Panc1 (cell line): Measurements from ENCODE around the gene HMGB1. TPM values are rescaled to one million over a fixed set of nuclear protein-coding genes. Genes with fewer than 3 reads are reported as not detected.

Source experiments
- ATAC-seq: fragments of 200-7000 bp; cut with Tn5 transposase; 2 replicates; pipeline ENCODE4 v1.9.1; 2020; ENCODE audit warnings: mild to moderate bottlenecking, moderate library complexity
- BruUV-seq: library from RNA; stranded (reverse); fragments of 400-500 nt; replicated peaks from 2 replicates; lab custom pipeline; 2021; lab: Mats Ljungman, UMichigan
- CTCF ChIA-PET: fragments of 300-600 bp; sonication (Branson Sonifier 250); formaldehyde crosslinking; loops from one replicate; lab custom pipeline; 2022; ENCODE audit warnings: antibody characterized with exemption; lab: Charles Lee
- POLR2A ChIA-PET: fragments of 300-600 bp; sonication (Branson Sonifier 250); formaldehyde crosslinking; loops from one replicate; lab custom pipeline; 2022; ENCODE audit warnings: antibody characterized with exemption; lab: Charles Lee
- DNase-seq: peaks from one replicate; pipeline ENCODE4 v3.0.0-alpha.2; 2010; ENCODE audit warnings: low read depth, low spot score
- H3K27ac ChIP-seq: 2 replicates; pipeline ENCODE4 v1.5.1; 2011; ENCODE audit warnings: mild to moderate bottlenecking, low read length, inconsistent platforms
- H3K27me3 ChIP-seq: fragments of 200-500 bp; sonication (Bioruptor generic); 2 replicates; pipeline ENCODE4 v1.6.0; 2014; ENCODE audit warnings: low read length, inconsistent platforms; ENCODE audit not compliant: control insufficient read depth, insufficient read depth
- H3K36me3 ChIP-seq: fragments of 200-500 bp; sonication (Bioruptor generic); 2 replicates; pipeline ENCODE4 v1.5.1; 2014; ENCODE audit warnings: inconsistent platforms, mild to moderate bottlenecking, low read length, moderate library complexity; ENCODE audit not compliant: control insufficient read depth, insufficient read depth
- H3K4me1 ChIP-seq: 2 replicates; pipeline ENCODE4 v1.5.1; 2011; ENCODE audit warnings: inconsistent platforms, mild to moderate bottlenecking, low read length, moderate library complexity; ENCODE audit not compliant: control insufficient read depth, insufficient read depth
- H3K4me3 ChIP-seq, 2 experiments: 2 replicates each; pipeline ENCODE4 v1.5.1; 2011 to 2012; ENCODE audit warnings: low read depth in 2 of 2, low read length in 2 of 2, mild to moderate bottlenecking in 2 of 2, inconsistent platforms in 1 of 2, moderate library complexity in 1 of 2
- H3K9me3 ChIP-seq: fragments of 200-500 bp; sonication (Bioruptor generic); 2 replicates; pipeline ENCODE4 v1.5.1; 2014; ENCODE audit warnings: low read depth, mild to moderate bottlenecking, inconsistent platforms, low read length, moderate library complexity; ENCODE audit not compliant: control insufficient read depth, insufficient read depth
- CTCF ChIP-seq: fragments of 450-650 bp; IDR thresholded peaks from 2 replicates; pipeline ENCODE4 v1.5.1; 2017; ENCODE audit warnings: mild to moderate bottlenecking
- POLR2AphosphoS5 ChIP-seq: IDR thresholded peaks from 2 replicates; pipeline ENCODE4 v1.6.1; 2012; ENCODE audit warnings: mild to moderate bottlenecking, low read depth, low read length, moderate library complexity
- REST ChIP-seq, 2 experiments: IDR thresholded peaks; 2 replicates each; pipeline ENCODE4 v1.6.1; 2011 to 2012; ENCODE audit warnings: low read depth in 2 of 2, control low read depth in 1 of 2, low read length in 1 of 2, mild to moderate bottlenecking in 1 of 2, moderate library complexity in 1 of 2; ENCODE audit not compliant: insufficient read depth in 1 of 2
- SIN3A ChIP-seq: IDR thresholded peaks from 2 replicates; pipeline ENCODE4 v1.6.1; 2012; ENCODE audit warnings: low read depth, mild to moderate bottlenecking, low read length, moderate library complexity, borderline replicate concordance; ENCODE audit not compliant: insufficient read depth
- TCF7L2 ChIP-seq: IDR thresholded peaks from 2 replicates; pipeline ENCODE4 v1.6.1; 2011; ENCODE audit warnings: mild to moderate bottlenecking, low read depth, low read length, inconsistent platforms
- in situ Hi-C: cut with HindIII; loops from 2 replicates; pipeline ENCODE4 v1.10.0; 2016; ENCODE audit warnings: low sequenced_read_pairs, low pct_unique_long_range_greater_than_20kb
- intact Hi-C: fragments of 100-400 bp; cut with micrococcal nuclease; formaldehyde crosslinking; loops from one replicate; pipeline ENCODE4 v1.10.0; 2022; ENCODE audit not compliant: unreplicated experiment
- total RNA-seq: library from RNA; stranded (reverse); gene quantifications from one replicate; pipeline ENCODE4 v1.2.1, GENCODE V29; 2021; ENCODE audit not compliant: unreplicated experiment

The HMGB1 gene
- total RNA-seq, 1 experiment from 2014 or later: 386 TPM

GRCh38 chr13:30486230-30487074 is 20.7 kb upstream of the HMGB1 start:
- no TSS peak for BruUV-seq
- in situ Hi-C loops: no loop called here
- ChIA-PET CTCF (no interaction called here), POLR2A (no interaction called here)
- no peak for ATAC-seq
- no peaks in the 10 kb centered on the region for H3K9me3 ChIP-seq
- H3K36me3 ChIP-seq: no peaks in the 10 kb centered on the region
- no peaks in the 10 kb centered on the region for H3K27me3 ChIP-seq
- no peaks in the 10 kb centered on the region for H3K4me1 ChIP-seq
- no peak overlapping the region for H3K27ac ChIP-seq
- TF ChIP-seq TCF7L2 (no peak), POLR2AphosphoS5 (no peak), CTCF (no peak), SIN3A (no peak), REST (IDR thresholded peaks at IDR 0.05; ENCODE audit: insufficient read depth in 1 of 2, low read depth in 2 of 2, low read length in 1 of 2) (no peak)
- no peak for DNase-seq
- intact Hi-C loops: no loop called here
- no peak overlapping the region for H3K4me3 ChIP-seq

- H3K4me3 ChIP-seq: no peak overlapping the region
- intact Hi-C loops: no loop called here
- no peaks in the 10 kb centered on the region for H3K4me1 ChIP-seq
- H3K27me3 ChIP-seq: no peaks in the 10 kb centered on the region
- H3K9me3 ChIP-seq: no peaks in the 10 kb centered on the region
- BruUV-seq: no TSS peak
- TF ChIP-seq TCF7L2 (no peak), CTCF (no peak), SIN3A (no peak), POLR2AphosphoS5 (no peak), REST (IDR thresholded peaks at IDR 0.05; ENCODE audit: insufficient read depth in 1 of 2, low read depth in 2 of 2, low read length in 1 of 2) (no peak)
- no peak for ATAC-seq
- ChIA-PET CTCF (no interaction called here), POLR2A (no interaction called here)
- in situ Hi-C loops: no loop called here
- H3K27ac ChIP-seq: no peak overlapping the region
- no peak for DNase-seq
- no peaks in the 10 kb centered on the region for H3K36me3 ChIP-seq
Observed at GRCh38 chr13:30481241-30481760, 15.6 kb upstream of the HMGB1 start.
